GM12878 (cell line): ENCODE results near the gene POU2AF1.

Experiments
- BRCA1 ChIP-seq: IDR thresholded peaks from 2 replicates; pipeline ENCODE4 v1.6.1; 2011; ENCODE audit warnings: low read depth, low read length, improper control_type of control experiment
- CBX5 ChIP-seq: sonication (generic); IDR thresholded peaks from 2 replicates; pipeline ENCODE4 v1.6.1; 2016; ENCODE audit warnings: low read depth, moderate library complexity, mild to moderate bottlenecking, inconsistent platforms
- EGR1 ChIP-seq, 2 experiments: IDR thresholded peaks; 1 replicate in 1 of 2; 2 replicates in 1 of 2; pipeline ENCODE4 v1.6.1; 2011 to 2012; ENCODE audit warnings: low read depth in 2 of 2, low read length in 2 of 2, borderline replicate concordance in 1 of 2, mild to moderate bottlenecking in 1 of 2, moderate library complexity in 1 of 2
- HDAC6 ChIP-seq: fragments of 200-600 bp; sonication (generic); IDR thresholded peaks from one replicate; pipeline ENCODE4 v1.8.0; 2017; ENCODE audit warnings: antibody characterized with exemption; ENCODE audit not compliant: unreplicated experiment
- MYC ChIP-seq: IDR thresholded peaks from 2 replicates; pipeline ENCODE4 v1.6.1; 2011; ENCODE audit warnings: mild to moderate bottlenecking, low read length, moderate library complexity, inconsistent platforms; ENCODE audit not compliant: insufficient read depth, insufficient replicate concordance, insufficient read length, severe bottlenecking
- PML ChIP-seq: IDR thresholded peaks from 2 replicates; pipeline ENCODE4 v1.6.1; 2012; ENCODE audit warnings: low read length, inconsistent platforms
- POLR2AphosphoS5 ChIP-seq: IDR thresholded peaks from 2 replicates; pipeline ENCODE4 v1.6.1; 2011; ENCODE audit warnings: mild to moderate bottlenecking, low read length, inconsistent platforms
- RELA ChIP-seq: fragments of 450-650 bp; IDR thresholded peaks from 2 replicates; pipeline ENCODE4 v1.8.0; 2014; ENCODE audit warnings: borderline replicate concordance; ENCODE audit not compliant: partially characterized antibody
- RUNX3 ChIP-seq: IDR thresholded peaks from 2 replicates; pipeline ENCODE4 v1.6.1; 2012; ENCODE audit warnings: low read length, inconsistent platforms
- TARDBP ChIP-seq: IDR thresholded peaks from 2 replicates; pipeline ENCODE4 v1.6.1; 2016; ENCODE audit warnings: borderline replicate concordance
- TF ChIP-seq, protein P1 (sequence below), 3 experiments: IDR thresholded peaks in 2 of 3; conservative IDR thresholded peaks in 1 of 3; 2 replicates each; pipeline ENCODE4 v1.5.1; 2011; ENCODE audit warnings: low read depth in 3 of 3, low read length in 3 of 3, mild to moderate bottlenecking in 3 of 3, control low read depth in 2 of 3, moderate library complexity in 2 of 3, inconsistent platforms in 1 of 3, mixed read lengths in 1 of 3; ENCODE audit not compliant: control insufficient read depth in 2 of 3, insufficient read depth in 1 of 3; ENCODE audit errors: extremely low read depth in 1 of 3
- TF ChIP-seq, protein P2 (sequence below): fragments of 450-650 bp; formaldehyde crosslinking; IDR thresholded peaks from 2 replicates; pipeline ENCODE4 v1.5.0; 2022; ENCODE audit warnings: mild to moderate bottlenecking, missing genetic modification characterization

DNA sequence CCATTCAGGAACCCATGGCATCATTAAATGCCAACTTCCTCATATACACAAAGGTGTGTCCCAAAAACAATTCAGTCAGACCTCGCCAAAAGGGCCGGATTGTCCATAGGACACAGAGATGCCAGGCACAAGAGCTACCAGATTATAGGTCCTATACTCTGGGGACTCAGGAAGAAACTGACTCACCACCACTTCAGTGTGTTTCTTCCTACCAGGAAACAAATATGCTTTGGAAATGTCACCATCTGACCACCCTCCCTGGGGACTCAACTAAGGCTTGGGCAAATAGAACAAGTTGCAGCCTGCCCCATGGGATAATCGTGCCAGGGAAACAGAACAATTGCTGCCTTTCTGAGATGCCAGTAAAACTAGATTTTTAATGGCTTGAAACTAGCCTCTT lies 69.0 kb downstream of the POU2AF1 start:
- TF ChIP-seq, protein P1, sequence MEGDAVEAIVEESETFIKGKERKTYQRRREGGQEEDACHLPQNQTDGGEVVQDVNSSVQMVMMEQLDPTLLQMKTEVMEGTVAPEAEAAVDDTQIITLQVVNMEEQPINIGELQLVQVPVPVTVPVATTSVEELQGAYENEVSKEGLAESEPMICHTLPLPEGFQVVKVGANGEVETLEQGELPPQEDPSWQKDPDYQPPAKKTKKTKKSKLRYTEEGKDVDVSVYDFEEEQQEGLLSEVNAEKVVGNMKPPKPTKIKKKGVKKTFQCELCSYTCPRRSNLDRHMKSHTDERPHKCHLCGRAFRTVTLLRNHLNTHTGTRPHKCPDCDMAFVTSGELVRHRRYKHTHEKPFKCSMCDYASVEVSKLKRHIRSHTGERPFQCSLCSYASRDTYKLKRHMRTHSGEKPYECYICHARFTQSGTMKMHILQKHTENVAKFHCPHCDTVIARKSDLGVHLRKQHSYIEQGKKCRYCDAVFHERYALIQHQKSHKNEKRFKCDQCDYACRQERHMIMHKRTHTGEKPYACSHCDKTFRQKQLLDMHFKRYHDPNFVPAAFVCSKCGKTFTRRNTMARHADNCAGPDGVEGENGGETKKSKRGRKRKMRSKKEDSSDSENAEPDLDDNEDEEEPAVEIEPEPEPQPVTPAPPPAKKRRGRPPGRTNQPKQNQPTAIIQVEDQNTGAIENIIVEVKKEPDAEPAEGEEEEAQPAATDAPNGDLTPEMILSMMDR (IDR thresholded peaks at IDR 0.05 in 2 of 3, conservative IDR thresholded peaks at IDR 0.05 in 1 of 3; ENCODE audit: control insufficient read depth in 2 of 3, extremely low read depth in 1 of 3, insufficient read depth in 1 of 3, low read depth in 3 of 3, low read length in 3 of 3), result no peak
- TF ChIP-seq BRCA1 (no peak), RUNX3 (no peak), POLR2AphosphoS5 (no peak), PML (no peak), MYC (no peak), RELA (no peak), CBX5 (no peak), HDAC6 (no peak), TARDBP (no peak), EGR1 (IDR thresholded peaks at IDR 0.05; ENCODE audit: borderline replicate concordance in 1 of 2, low read depth in 2 of 2, low read length in 2 of 2) (no peak)
- TF ChIP-seq, protein P2, sequence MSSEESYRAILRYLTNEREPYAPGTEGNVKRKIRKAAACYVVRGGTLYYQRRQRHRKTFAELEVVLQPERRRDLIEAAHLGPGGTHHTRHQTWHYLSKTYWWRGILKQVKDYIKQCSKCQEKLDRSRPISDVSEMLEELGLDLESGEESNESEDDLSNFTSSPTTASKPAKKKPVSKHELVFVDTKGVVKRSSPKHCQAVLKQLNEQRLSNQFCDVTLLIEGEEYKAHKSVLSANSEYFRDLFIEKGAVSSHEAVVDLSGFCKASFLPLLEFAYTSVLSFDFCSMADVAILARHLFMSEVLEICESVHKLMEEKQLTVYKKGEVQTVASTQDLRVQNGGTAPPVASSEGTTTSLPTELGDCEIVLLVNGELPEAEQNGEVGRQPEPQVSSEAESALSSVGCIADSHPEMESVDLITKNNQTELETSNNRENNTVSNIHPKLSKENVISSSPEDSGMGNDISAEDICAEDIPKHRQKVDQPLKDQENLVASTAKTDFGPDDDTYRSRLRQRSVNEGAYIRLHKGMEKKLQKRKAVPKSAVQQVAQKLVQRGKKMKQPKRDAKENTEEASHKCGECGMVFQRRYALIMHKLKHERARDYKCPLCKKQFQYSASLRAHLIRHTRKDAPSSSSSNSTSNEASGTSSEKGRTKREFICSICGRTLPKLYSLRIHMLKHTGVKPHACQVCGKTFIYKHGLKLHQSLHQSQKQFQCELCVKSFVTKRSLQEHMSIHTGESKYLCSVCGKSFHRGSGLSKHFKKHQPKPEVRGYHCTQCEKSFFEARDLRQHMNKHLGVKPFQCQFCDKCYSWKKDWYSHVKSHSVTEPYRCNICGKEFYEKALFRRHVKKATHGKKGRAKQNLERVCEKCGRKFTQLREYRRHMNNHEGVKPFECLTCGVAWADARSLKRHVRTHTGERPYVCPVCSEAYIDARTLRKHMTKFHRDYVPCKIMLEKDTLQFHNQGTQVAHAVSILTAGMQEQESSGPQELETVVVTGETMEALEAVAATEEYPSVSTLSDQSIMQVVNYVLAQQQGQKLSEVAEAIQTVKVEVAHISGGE (CRISPR knock-in tag), result no peak
